RWPE2 (cell line): Measurements from ENCODE around the gene PUSL1.

Experiments used
- ATAC-seq: fragments of 200-7000 bp; cut with Tn5 transposase; 3 replicates; pipeline ENCODE4 v1.9.1; 2021; ENCODE audit warnings: low read depth
- DNase-seq: peaks from one replicate; pipeline ENCODE4 v3.0.0-alpha.2; 2020; ENCODE audit warnings: low spot score
- H3K27ac ChIP-seq: fragments of 450-650 bp; 2 replicates; pipeline ENCODE4 v1.5.1; 2017; ENCODE audit warnings: mild to moderate bottlenecking; ENCODE audit not compliant: poor library complexity, severe bottlenecking
- H3K27me3 ChIP-seq: fragments of 250-450 bp; sonication (Bioruptor Pico); 2 replicates; pipeline ENCODE4 v1.5.1; 2021; ENCODE audit warnings: mild to moderate bottlenecking, moderate library complexity; ENCODE audit not compliant: insufficient read depth, poor library complexity, severe bottlenecking
- H3K36me3 ChIP-seq: fragments of 250-450 bp; sonication (Bioruptor Pico); 2 replicates; pipeline ENCODE4 v1.5.1; 2020; ENCODE audit warnings: low read depth, mild to moderate bottlenecking, moderate library complexity
- H3K4me1 ChIP-seq: fragments of 250-450 bp; sonication (Bioruptor Pico); 2 replicates; pipeline ENCODE4 v1.5.1; 2021; ENCODE audit warnings: mild to moderate bottlenecking, moderate library complexity; ENCODE audit not compliant: insufficient read depth, poor library complexity, severe bottlenecking
- H3K4me3 ChIP-seq: fragments of 250-450 bp; sonication (Bioruptor Pico); 2 replicates; pipeline ENCODE4 v1.5.1; 2021; ENCODE audit warnings: mild to moderate bottlenecking, moderate library complexity; ENCODE audit not compliant: severe bottlenecking
- H3K9me3 ChIP-seq: fragments of 250-450 bp; sonication (Bioruptor Pico); 2 replicates; pipeline ENCODE4 v1.5.1; 2021; ENCODE audit warnings: mild to moderate bottlenecking, moderate library complexity; ENCODE audit not compliant: severe bottlenecking
- TF ChIP-seq, protein P1 (sequence below): fragments of 450-650 bp; IDR thresholded peaks from one replicate; pipeline ENCODE4 v1.5.1; 2017; ENCODE audit warnings: mild to moderate bottlenecking, moderate library complexity; ENCODE audit not compliant: poor library complexity, severe bottlenecking

PUSL1 gene

DNA sequence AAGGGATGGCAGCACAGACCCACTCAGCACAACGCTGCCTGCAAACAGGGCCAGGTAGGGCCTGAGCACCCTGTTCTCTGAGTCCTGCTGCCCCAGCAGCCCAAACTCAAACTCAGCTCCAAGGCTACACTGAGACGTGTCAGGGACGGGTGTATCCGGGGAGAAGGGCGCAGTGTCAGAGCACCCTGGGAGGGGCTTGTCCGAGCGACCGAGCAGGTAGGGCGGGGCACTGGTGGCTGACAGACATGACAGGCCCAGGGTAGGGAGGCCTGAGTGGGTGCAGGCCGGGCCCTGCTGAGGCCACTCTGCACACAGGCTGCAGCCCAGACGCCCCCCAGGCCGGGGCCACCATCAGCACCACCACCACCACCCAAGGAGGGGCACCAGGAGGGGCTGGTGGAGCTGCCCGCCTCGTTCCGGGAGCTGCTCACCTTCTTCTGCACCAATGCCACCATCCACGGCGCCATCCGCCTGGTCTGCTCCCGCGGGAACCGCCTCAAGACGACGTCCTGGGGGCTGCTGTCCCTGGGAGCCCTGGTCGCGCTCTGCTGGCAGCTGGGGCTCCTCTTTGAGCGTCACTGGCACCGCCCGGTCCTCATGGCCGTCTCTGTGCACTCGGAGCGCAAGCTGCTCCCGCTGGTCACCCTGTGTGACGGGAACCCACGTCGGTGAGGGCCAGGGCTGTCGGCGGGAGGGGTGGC, 22.6 kb upstream of the PUSL1 start:
- TF ChIP-seq, protein P1, sequence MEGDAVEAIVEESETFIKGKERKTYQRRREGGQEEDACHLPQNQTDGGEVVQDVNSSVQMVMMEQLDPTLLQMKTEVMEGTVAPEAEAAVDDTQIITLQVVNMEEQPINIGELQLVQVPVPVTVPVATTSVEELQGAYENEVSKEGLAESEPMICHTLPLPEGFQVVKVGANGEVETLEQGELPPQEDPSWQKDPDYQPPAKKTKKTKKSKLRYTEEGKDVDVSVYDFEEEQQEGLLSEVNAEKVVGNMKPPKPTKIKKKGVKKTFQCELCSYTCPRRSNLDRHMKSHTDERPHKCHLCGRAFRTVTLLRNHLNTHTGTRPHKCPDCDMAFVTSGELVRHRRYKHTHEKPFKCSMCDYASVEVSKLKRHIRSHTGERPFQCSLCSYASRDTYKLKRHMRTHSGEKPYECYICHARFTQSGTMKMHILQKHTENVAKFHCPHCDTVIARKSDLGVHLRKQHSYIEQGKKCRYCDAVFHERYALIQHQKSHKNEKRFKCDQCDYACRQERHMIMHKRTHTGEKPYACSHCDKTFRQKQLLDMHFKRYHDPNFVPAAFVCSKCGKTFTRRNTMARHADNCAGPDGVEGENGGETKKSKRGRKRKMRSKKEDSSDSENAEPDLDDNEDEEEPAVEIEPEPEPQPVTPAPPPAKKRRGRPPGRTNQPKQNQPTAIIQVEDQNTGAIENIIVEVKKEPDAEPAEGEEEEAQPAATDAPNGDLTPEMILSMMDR = no peak
- peak; percentile 32 for ATAC-seq

GRCh38 chr1:1286313-1287261, 21.8 kb upstream of the PUSL1 start:
- no peak overlapping the region for H3K27ac ChIP-seq
- H3K9me3 ChIP-seq = no peaks in the 10 kb centered on the region
- no peak for DNase-seq
- no peaks in the 10 kb centered on the region for H3K27me3 ChIP-seq
- ATAC-seq = no peak
- TF ChIP-seq, protein P1 = no peak
- H3K4me1 ChIP-seq = no peaks in the 10 kb centered on the region
- no peak overlapping the region for H3K4me3 ChIP-seq
- H3K36me3 ChIP-seq = no peaks in the 10 kb centered on the region

More for the DNA sequence above, 22.6 kb upstream of the PUSL1 start:
- DNase-seq = no peak
- Histone ChIP-seq H3K27me3 (no peaks in the 10 kb centered on the region), H3K4me3 (no peak overlapping the region), H3K27ac (no peak overlapping the region), H3K36me3 (no peaks in the 10 kb centered on the region), H3K9me3 (no peaks in the 10 kb centered on the region), H3K4me1 (no peaks in the 10 kb centered on the region)

GRCh38 chr1:1287288-1288110, 20.9 kb upstream of the PUSL1 start:
- Histone ChIP-seq H3K4me3 (no peak overlapping the region), H3K27me3 (no peaks in the 10 kb centered on the region), H3K9me3 (no peaks in the 10 kb centered on the region), H3K4me1 (no peaks in the 10 kb centered on the region), H3K36me3 (no peaks in the 10 kb centered on the region), H3K27ac (no peak overlapping the region)
- TF ChIP-seq, protein P1 = no peak
- no peak for DNase-seq
- no peak for ATAC-seq

DNA sequence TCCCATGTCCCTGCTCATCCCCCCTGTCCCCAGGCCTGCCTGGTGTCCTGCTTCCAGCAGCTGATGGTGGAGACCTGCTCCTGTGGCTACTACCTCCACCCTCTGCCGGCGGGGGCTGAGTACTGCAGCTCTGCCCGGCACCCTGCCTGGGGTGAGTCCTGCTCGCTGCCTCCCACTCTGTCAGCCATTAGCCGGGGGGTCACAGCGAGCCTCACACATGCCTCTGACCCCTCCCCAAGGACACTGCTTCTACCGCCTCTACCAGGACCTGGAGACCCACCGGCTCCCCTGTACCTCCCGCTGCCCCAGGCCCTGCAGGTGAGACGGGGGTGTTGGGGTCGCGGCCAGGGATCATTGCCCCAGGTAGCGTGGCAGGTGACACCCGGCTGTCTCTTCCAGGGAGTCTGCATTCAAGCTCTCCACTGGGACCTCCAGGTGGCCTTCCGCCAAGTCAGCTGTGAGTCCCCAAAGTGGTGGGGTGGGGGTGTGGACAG, 18.1 kb upstream of the PUSL1 start:
- DNase-seq (no peak), ATAC-seq (no peak)
- Histone ChIP-seq H3K4me1 (no peaks in the 10 kb centered on the region), H3K27me3 (no peaks in the 10 kb centered on the region), H3K27ac (no peak overlapping the region), H3K9me3 (no peaks in the 10 kb centered on the region), H3K4me3 (no peak overlapping the region), H3K36me3 (no peaks in the 10 kb centered on the region)
- TF ChIP-seq, protein P1 = peak; percentile 28
